ENCODE measurements around the gene HINT2. TPM values are rescaled to one million over a fixed set of nuclear protein-coding genes. Genes with fewer than 3 reads are reported as not detected.

Gene HINT2
- total RNA-seq, 1 experiment from 2014 or later = 33.9 TPM

DNA sequence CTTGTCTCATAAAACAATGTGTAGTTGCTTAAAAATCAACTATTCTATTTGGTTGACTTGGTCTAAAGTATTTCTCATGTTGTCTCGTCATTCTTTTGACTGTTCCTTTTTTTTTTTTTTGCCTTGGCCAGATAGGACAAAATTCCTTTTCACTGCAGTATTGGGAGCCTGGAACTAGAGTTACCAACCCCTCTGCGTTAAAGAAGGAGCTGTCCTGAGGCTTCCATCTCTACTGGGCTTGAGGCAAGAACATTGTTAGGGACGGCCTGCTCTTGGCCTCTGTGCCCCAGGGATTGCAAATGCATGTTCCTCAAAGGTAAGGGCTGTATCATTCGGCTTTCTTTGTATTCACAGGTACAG, 24.8 kb downstream of the HINT2 start:
- no peak for DNase-seq
- TF ChIP-seq, protein P1, sequence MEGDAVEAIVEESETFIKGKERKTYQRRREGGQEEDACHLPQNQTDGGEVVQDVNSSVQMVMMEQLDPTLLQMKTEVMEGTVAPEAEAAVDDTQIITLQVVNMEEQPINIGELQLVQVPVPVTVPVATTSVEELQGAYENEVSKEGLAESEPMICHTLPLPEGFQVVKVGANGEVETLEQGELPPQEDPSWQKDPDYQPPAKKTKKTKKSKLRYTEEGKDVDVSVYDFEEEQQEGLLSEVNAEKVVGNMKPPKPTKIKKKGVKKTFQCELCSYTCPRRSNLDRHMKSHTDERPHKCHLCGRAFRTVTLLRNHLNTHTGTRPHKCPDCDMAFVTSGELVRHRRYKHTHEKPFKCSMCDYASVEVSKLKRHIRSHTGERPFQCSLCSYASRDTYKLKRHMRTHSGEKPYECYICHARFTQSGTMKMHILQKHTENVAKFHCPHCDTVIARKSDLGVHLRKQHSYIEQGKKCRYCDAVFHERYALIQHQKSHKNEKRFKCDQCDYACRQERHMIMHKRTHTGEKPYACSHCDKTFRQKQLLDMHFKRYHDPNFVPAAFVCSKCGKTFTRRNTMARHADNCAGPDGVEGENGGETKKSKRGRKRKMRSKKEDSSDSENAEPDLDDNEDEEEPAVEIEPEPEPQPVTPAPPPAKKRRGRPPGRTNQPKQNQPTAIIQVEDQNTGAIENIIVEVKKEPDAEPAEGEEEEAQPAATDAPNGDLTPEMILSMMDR (IDR thresholded peaks at IDR 0.05; ENCODE audit: unreplicated experiment) = no peak
- H3K4me1 Mint-ChIP-seq (ENCODE audit: low read depth, unreplicated experiment) = peaks cover 9% of the 10 kb centered on the region
- H3K27me3 Mint-ChIP-seq (ENCODE audit: unreplicated experiment) = no peaks in the 10 kb centered on the region
- intact Hi-C loops (cut with micrococcal nuclease; ENCODE audit: unreplicated experiment) = loop anchor here (1.0 kb wide), 2 partner anchors 36 to 92 kb away; no protein-coding TSS in a partner anchor
- H3K9me3 Mint-ChIP-seq (ENCODE audit: low read depth, unreplicated experiment) = no peaks in the 10 kb centered on the region
- CTCF ChIA-PET = interaction anchor here (1.0 to 2.6 kb wide), 6 partner anchors 24 to 144 kb away, joined by 3 to 16 read pairs (median 3); no protein-coding TSS in a partner anchor
- peaks cover 10% of the 10 kb centered on the region for H3K36me3 Mint-ChIP-seq (ENCODE audit: insufficient read depth, unreplicated experiment)
- no peak overlapping the region for H3K4me3 Mint-ChIP-seq (ENCODE audit: low read depth, unreplicated experiment)
- no peak overlapping the region for H3K27ac Mint-ChIP-seq (ENCODE audit: unreplicated experiment)
- no TSS peak for BruUV-seq (replicated peaks)

DNA sequence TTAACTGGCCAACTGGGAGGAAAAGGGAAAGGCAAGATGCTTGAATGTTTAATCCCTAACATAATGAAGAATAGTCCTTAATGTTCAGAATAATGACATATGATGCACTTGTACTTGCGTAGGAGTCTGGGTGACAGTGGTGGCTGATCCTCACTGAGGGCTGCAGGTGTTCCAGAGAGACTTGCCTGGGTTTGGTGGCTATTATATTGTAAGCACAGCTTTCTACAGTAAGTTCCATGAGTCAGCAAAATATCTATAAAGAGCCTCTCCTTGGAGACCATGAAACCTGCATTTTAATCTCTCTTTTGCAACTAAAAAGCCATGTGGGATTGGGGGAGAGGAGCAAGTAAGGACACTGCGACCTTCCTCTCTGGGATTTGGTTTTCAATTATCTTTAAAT, 25.3 kb downstream of the HINT2 start:
- no TSS peak for BruUV-seq (replicated peaks)
- H3K27ac Mint-ChIP-seq (ENCODE audit: unreplicated experiment) = no peak overlapping the region
- CTCF ChIA-PET = interaction anchor here (1.0 to 2.6 kb wide), 4 partner anchors 29 to 144 kb away, joined by 3 to 16 read pairs (median 4); no protein-coding TSS in a partner anchor
- H3K36me3 Mint-ChIP-seq (ENCODE audit: insufficient read depth, unreplicated experiment) = peaks cover 10% of the 10 kb centered on the region
- intact Hi-C loops (cut with micrococcal nuclease; ENCODE audit: unreplicated experiment) = no loop called here
- TF ChIP-seq, protein P1 (IDR thresholded peaks at IDR 0.05; ENCODE audit: unreplicated experiment) = no peak
- H3K9me3 Mint-ChIP-seq (ENCODE audit: low read depth, unreplicated experiment) = no peaks in the 10 kb centered on the region
- no peaks in the 10 kb centered on the region for H3K27me3 Mint-ChIP-seq (ENCODE audit: unreplicated experiment)
- peaks cover 5% of the 10 kb centered on the region for H3K4me1 Mint-ChIP-seq (ENCODE audit: low read depth, unreplicated experiment)
- H3K4me3 Mint-ChIP-seq (ENCODE audit: low read depth, unreplicated experiment) = no peak overlapping the region
- no peak for DNase-seq

DNA sequence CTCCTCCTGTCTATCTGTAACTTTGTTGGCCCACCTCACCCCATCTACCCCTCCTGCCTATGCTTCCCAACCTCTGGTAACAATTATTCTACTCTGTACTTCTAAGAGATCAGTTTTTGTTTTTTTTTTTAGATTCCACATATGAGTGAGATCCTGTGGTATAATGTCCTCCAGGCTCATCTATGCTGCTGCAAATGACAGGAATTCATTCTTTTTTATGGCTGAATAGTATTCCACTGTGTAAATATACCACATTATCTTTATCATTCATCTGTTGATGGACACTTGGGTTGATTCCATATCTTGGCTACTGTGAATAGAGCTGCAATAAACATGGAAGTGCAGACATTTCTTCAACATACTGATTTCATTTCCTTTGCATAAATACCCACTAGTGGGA, 31.4 kb downstream of the HINT2 start:
- Mint-ChIP-seq H3K9me3 (ENCODE audit: low read depth, unreplicated experiment) (no peaks in the 10 kb centered on the region), H3K4me1 (ENCODE audit: low read depth, unreplicated experiment) (no peaks in the 10 kb centered on the region), H3K27ac (ENCODE audit: unreplicated experiment) (no peak overlapping the region), H3K36me3 (ENCODE audit: insufficient read depth, unreplicated experiment) (peaks cover 5% of the 10 kb centered on the region), H3K4me3 (ENCODE audit: low read depth, unreplicated experiment) (no peak overlapping the region), H3K27me3 (ENCODE audit: unreplicated experiment) (no peaks in the 10 kb centered on the region)
- intact Hi-C loops (cut with micrococcal nuclease; ENCODE audit: unreplicated experiment) = no loop called here
- CTCF ChIA-PET = no interaction called here
- DNase-seq = no peak
- TF ChIP-seq, protein P1 (IDR thresholded peaks at IDR 0.05; ENCODE audit: unreplicated experiment) = no peak
- BruUV-seq (replicated peaks) = no TSS peak

DNA sequence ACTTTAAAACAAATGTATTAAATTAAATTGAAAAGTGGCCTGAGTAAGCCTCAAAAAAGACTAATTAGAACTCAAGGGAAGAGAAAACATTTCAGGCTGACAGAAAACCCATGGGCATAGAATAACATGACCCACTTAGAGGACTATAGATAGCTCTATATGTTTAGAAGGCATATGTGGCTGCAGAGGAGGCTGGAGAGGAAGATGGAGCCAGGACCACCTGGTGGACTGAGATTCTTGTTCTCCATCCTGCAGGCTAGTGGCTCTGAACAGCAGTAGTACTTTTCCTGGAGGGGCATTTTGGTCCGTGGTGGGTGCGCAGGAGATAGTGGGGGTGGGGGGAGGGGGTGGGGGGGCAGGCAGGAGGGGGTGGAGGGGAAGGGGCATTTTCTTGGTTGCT, 33.8 kb downstream of the HINT2 start:
- no peak overlapping the region for H3K27ac Mint-ChIP-seq (ENCODE audit: unreplicated experiment)
- intact Hi-C loops (cut with micrococcal nuclease; ENCODE audit: unreplicated experiment) = no loop called here
- H3K9me3 Mint-ChIP-seq (ENCODE audit: low read depth, unreplicated experiment) = no peaks in the 10 kb centered on the region
- no TSS peak for BruUV-seq (replicated peaks)
- peaks cover 9% of the 10 kb centered on the region for H3K36me3 Mint-ChIP-seq (ENCODE audit: insufficient read depth, unreplicated experiment)
- no peaks in the 10 kb centered on the region for H3K4me1 Mint-ChIP-seq (ENCODE audit: low read depth, unreplicated experiment)
- no peak overlapping the region for H3K4me3 Mint-ChIP-seq (ENCODE audit: low read depth, unreplicated experiment)
- no peaks in the 10 kb centered on the region for H3K27me3 Mint-ChIP-seq (ENCODE audit: unreplicated experiment)
- CTCF ChIA-PET = no interaction called here
- TF ChIP-seq, protein P1 (IDR thresholded peaks at IDR 0.05; ENCODE audit: unreplicated experiment) = no peak
- no peak for DNase-seq
